A673 (cell line): ENCODE results near the gene CELF4.

Experiments
- CTCF ChIP-seq: fragments of 300-800, 200-600 bp; sonication (generic); conservative IDR thresholded peaks from 2 replicates; pipeline ENCODE4 v1.5.1; 2017; ENCODE audit warnings: low read depth, mild to moderate bottlenecking, antibody characterized with exemption, low read length, moderate library complexity, mixed read lengths
- EZH2 ChIP-seq: fragments of 200-600 bp; sonication (generic); IDR thresholded peaks from 2 replicates; pipeline ENCODE4 v1.6.1; 2017; ENCODE audit warnings: borderline replicate concordance, low read depth, mild to moderate bottlenecking, mixed read lengths, antibody characterized with exemption, low read length; ENCODE audit not compliant: poor library complexity, severe bottlenecking

GRCh38 chr18:37330173-37330572 is 235.4 kb downstream of the CELF4 start:
- TF ChIP-seq CTCF, result no peak
- no peak for TF ChIP-seq EZH2
